ENCODE results near the gene AADAT.
"Not testable (repeated sequence)": the region's sequence is repeated elsewhere in the genome, so short reads cannot be mapped to it uniquely, and the experiment has no call there.

The AADAT gene

GRCh38 chr4:170128219-170128804, 38.6 kb upstream of the AADAT start:
- Histone ChIP-seq H3K36me3 (no peaks in the 10 kb centered on the region), H3K27me3 (no peaks in the 10 kb centered on the region), H3K4me1 (ENCODE audit: control insufficient read depth in 1 of 2, insufficient read depth in 1 of 2, low read depth in 1 of 2, low read length in 1 of 2) (no peaks in the 10 kb centered on the region), H3K4me3 (ENCODE audit: low read depth in 1 of 2, low read length in 1 of 2) (no peak overlapping the region), H3K27ac (no peak overlapping the region), H3K9me3 (no peaks in the 10 kb centered on the region)
- no peak for TF ChIP-seq CTCF (IDR thresholded peaks at IDR 0.05)

GRCh38 chr4:170127758-170128157, 38.0 kb upstream of the AADAT start:
- H3K4me1 ChIP-seq (ENCODE audit: control insufficient read depth in 1 of 2, insufficient read depth in 1 of 2, low read depth in 1 of 2, low read length in 1 of 2): no peaks in the 10 kb centered on the region
- H3K27ac ChIP-seq: no peak overlapping the region
- H3K4me3 ChIP-seq (ENCODE audit: low read depth in 1 of 2, low read length in 1 of 2): no peak overlapping the region
- TF ChIP-seq CTCF (IDR thresholded peaks at IDR 0.05): no peak
- H3K27me3 ChIP-seq: no peaks in the 10 kb centered on the region
- H3K36me3 ChIP-seq: no peaks in the 10 kb centered on the region
- H3K9me3 ChIP-seq: no peaks in the 10 kb centered on the region

GRCh38 chr4:170124406-170124805, 34.6 kb upstream of the AADAT start:
- Histone ChIP-seq H3K36me3 (no peaks in the 10 kb centered on the region), H3K4me1 (ENCODE audit: control insufficient read depth in 1 of 2, insufficient read depth in 1 of 2, low read depth in 1 of 2, low read length in 1 of 2) (no peaks in the 10 kb centered on the region), H3K4me3 (ENCODE audit: low read depth in 1 of 2, low read length in 1 of 2) (no peak overlapping the region), H3K27ac (no peak overlapping the region), H3K9me3 (no peaks in the 10 kb centered on the region), H3K27me3 (no peaks in the 10 kb centered on the region)
- TF ChIP-seq CTCF (IDR thresholded peaks at IDR 0.05): no peak

GRCh38 chr4:170122252-170122651, 32.5 kb upstream of the AADAT start:
- Histone ChIP-seq H3K36me3 (no peaks in the 10 kb centered on the region), H3K4me3 (ENCODE audit: low read depth in 1 of 2, low read length in 1 of 2) (no peak overlapping the region), H3K4me1 (ENCODE audit: control insufficient read depth in 1 of 2, insufficient read depth in 1 of 2, low read depth in 1 of 2, low read length in 1 of 2) (no peaks in the 10 kb centered on the region)

GRCh38 chr4:170114636-170115035, 24.9 kb upstream of the AADAT start:
- no peak for TF ChIP-seq CTCF (IDR thresholded peaks at IDR 0.05)
- Histone ChIP-seq H3K36me3 (no peaks in the 10 kb centered on the region), H3K27ac (no peak overlapping the region), H3K4me3 (ENCODE audit: low read depth in 1 of 2, low read length in 1 of 2) (no peak overlapping the region), H3K27me3 (peaks cover 5% of the 10 kb centered on the region), H3K9me3 (no peaks in the 10 kb centered on the region), H3K4me1 (ENCODE audit: control insufficient read depth in 1 of 2, insufficient read depth in 1 of 2, low read depth in 1 of 2, low read length in 1 of 2) (no peaks in the 10 kb centered on the region)

More at GRCh38 chr4:170122252-170122651, 32.5 kb upstream of the AADAT start:
- no peak for TF ChIP-seq CTCF (IDR thresholded peaks at IDR 0.05)
- H3K27ac ChIP-seq: no peak overlapping the region
- H3K9me3 ChIP-seq: no peaks in the 10 kb centered on the region
- no peaks in the 10 kb centered on the region for H3K27me3 ChIP-seq

- not testable (repeated sequence) for H3K27me3 ChIP-seq; H3K27ac ChIP-seq; H3K4me3 ChIP-seq (ENCODE audit: low read depth in 1 of 2, low read length in 1 of 2); H3K4me1 ChIP-seq (ENCODE audit: control insufficient read depth in 1 of 2, insufficient read depth in 1 of 2, low read depth in 1 of 2, low read length in 1 of 2); H3K9me3 ChIP-seq; H3K36me3 ChIP-seq
Measured at GRCh38 chr4:170114183-170114582, 24.4 kb upstream of the AADAT start.

All from neutrophil (primary cell).